GM12878 (cell line): ENCODE measurements around the gene GNPDA2. TPM values are rescaled to one million over a fixed set of nuclear protein-coding genes. Genes with fewer than 3 reads are reported as not detected.
A peak's percentile ranks its signal among the peaks of the same experiment; 100 is the strongest.

Experiments
- BCLAF1 ChIP-seq: fragments of 450-650 bp; IDR thresholded peaks from 2 replicates; pipeline ENCODE4 v1.6.1; 2017; ENCODE audit warnings: antibody characterized with exemption, mild to moderate bottlenecking, moderate library complexity
- BMI1 ChIP-seq: fragments of 450-650 bp; IDR thresholded peaks from 2 replicates; pipeline ENCODE4 v1.6.1; 2016; ENCODE audit warnings: mild to moderate bottlenecking, moderate library complexity, borderline replicate concordance
- CBX5 ChIP-seq: sonication (generic); IDR thresholded peaks from 2 replicates; pipeline ENCODE4 v1.6.1; 2016; ENCODE audit warnings: low read depth, moderate library complexity, mild to moderate bottlenecking, inconsistent platforms
- DPF2 ChIP-seq: fragments of 450-650 bp; IDR thresholded peaks from 2 replicates; pipeline ENCODE4 v1.6.1; 2017; ENCODE audit warnings: mild to moderate bottlenecking
- EED ChIP-seq: sonication (generic); IDR thresholded peaks from 2 replicates; pipeline ENCODE4 v1.6.1; 2016; ENCODE audit warnings: antibody characterized with exemption, low read depth
- HCFC1 ChIP-seq: fragments of 150-350 bp; IDR thresholded peaks from 2 replicates; pipeline ENCODE4 v1.6.1; 2014; ENCODE audit warnings: low read length
- JUND ChIP-seq: IDR thresholded peaks from 2 replicates; pipeline ENCODE4 v1.6.1; 2012; ENCODE audit warnings: low read depth, mild to moderate bottlenecking, low read length, improper control_type of control experiment, moderate library complexity
- KAT2A ChIP-seq: conservative IDR thresholded peaks from 2 replicates; pipeline ENCODE4 v1.6.1; 2011; ENCODE audit warnings: low read depth, low read length; ENCODE audit not compliant: control insufficient read depth
- LARP7 ChIP-seq: fragments of 450-650 bp; IDR thresholded peaks from 2 replicates; pipeline ENCODE4 v1.6.1; 2017; ENCODE audit warnings: mild to moderate bottlenecking
- MEF2A ChIP-seq: IDR thresholded peaks from 2 replicates; pipeline ENCODE4 v1.6.1; 2011; ENCODE audit warnings: low read depth, mild to moderate bottlenecking, low read length, moderate library complexity; ENCODE audit not compliant: insufficient read depth
- MLLT1 ChIP-seq: fragments of 450-650 bp; IDR thresholded peaks from 2 replicates; pipeline ENCODE4 v1.6.1; 2016; ENCODE audit warnings: mild to moderate bottlenecking
- NFYB ChIP-seq: IDR thresholded peaks from 2 replicates; pipeline ENCODE4 v1.6.1; 2011; ENCODE audit warnings: low read depth, mild to moderate bottlenecking, low read length, improper control_type of control experiment, moderate library complexity; ENCODE audit not compliant: insufficient read depth
- POLR2AphosphoS2 ChIP-seq: IDR thresholded peaks from 2 replicates; pipeline ENCODE4 v1.6.1; 2011; ENCODE audit warnings: low read depth, mild to moderate bottlenecking, low read length, improper control_type of control experiment, moderate library complexity
- RCOR1 ChIP-seq: conservative IDR thresholded peaks from 2 replicates; pipeline ENCODE4 v1.6.1; 2012; ENCODE audit warnings: low read depth, low read length, improper control_type of control experiment
- RFX5 ChIP-seq: IDR thresholded peaks from 2 replicates; pipeline ENCODE4 v1.6.1; 2011; ENCODE audit warnings: low read depth, low read length, improper control_type of control experiment
- SMAD1 ChIP-seq: fragments of 450-650 bp; IDR thresholded peaks from 2 replicates; pipeline ENCODE4 v1.6.1; 2018; ENCODE audit warnings: mild to moderate bottlenecking, low read depth; ENCODE audit not compliant: partially characterized antibody
- SMAD5 ChIP-seq: IDR thresholded peaks from 2 replicates; pipeline ENCODE4 v1.6.1; 2016; ENCODE audit warnings: antibody characterized with exemption, low read depth
- SMARCA5 ChIP-seq: fragments of 450-650 bp; IDR thresholded peaks from 2 replicates; pipeline ENCODE4 v1.6.1; 2017; ENCODE audit warnings: mild to moderate bottlenecking
- YBX1 ChIP-seq: fragments of 450-650 bp; IDR thresholded peaks from 2 replicates; pipeline ENCODE4 v1.6.1; 2016; ENCODE audit warnings: antibody characterized with exemption
- ZNF274 ChIP-seq: IDR thresholded peaks from one replicate; pipeline ENCODE4 v1.8.0; 2011; ENCODE audit not compliant: insufficient read length, insufficient read depth
- polyA plus RNA-seq, 11 experiments: library from polyadenylated mRNA; depleted of rRNA in 4 of 11; unstranded in 6 of 11; stranded (reverse) in 5 of 11; fragments of >200 nt; fragmentation: Nextera tagmentation in 4 of 11; fragmentation: Illumina TruSeq in 1 of 11; extraction: Ambion mirVana in 4 of 11; extraction: Trizol in 1 of 11; gene quantifications; 1 replicate in 1 of 11; 2 replicates in 10 of 11; pipeline versions ENCODE4 v1.2.1 to v1.2.3, GENCODE V29; 2011 to 2016; ENCODE audit warnings: inconsistent platforms in 2 of 11, missing spikeins in 2 of 11, low read depth in 1 of 11
- total RNA-seq, 4 experiments: library from RNA; depleted of rRNA in 3 of 4; stranded (reverse); fragments of >200 nt in 3 of 4; fragmentation: Illumina TruSeq in 1 of 4; extraction: Trizol in 1 of 4; gene quantifications; 2 replicates each; pipeline versions ENCODE4 v1.2.1 to v1.2.3, GENCODE V29; 2013 to 2021
- TF ChIP-seq, protein P1 (sequence below): fragments of 450-650 bp; IDR thresholded peaks from 2 replicates; pipeline ENCODE4 v1.6.1; 2018; ENCODE audit warnings: borderline replicate concordance, mild to moderate bottlenecking; ENCODE audit not compliant: partially characterized antibody
- TF ChIP-seq, protein P2 (sequence below): IDR thresholded peaks from 2 replicates; pipeline ENCODE4 v1.6.1; 2012; ENCODE audit warnings: low read depth, low read length, improper control_type of control experiment

Gene GNPDA2
- total and polyA plus RNA-seq, 10 of the 15 experiments (the other 5 are each of a cell fraction or from before 2014, with no cell fraction given), result 16.7 to 45.8 (median 23.8) TPM

DNA sequence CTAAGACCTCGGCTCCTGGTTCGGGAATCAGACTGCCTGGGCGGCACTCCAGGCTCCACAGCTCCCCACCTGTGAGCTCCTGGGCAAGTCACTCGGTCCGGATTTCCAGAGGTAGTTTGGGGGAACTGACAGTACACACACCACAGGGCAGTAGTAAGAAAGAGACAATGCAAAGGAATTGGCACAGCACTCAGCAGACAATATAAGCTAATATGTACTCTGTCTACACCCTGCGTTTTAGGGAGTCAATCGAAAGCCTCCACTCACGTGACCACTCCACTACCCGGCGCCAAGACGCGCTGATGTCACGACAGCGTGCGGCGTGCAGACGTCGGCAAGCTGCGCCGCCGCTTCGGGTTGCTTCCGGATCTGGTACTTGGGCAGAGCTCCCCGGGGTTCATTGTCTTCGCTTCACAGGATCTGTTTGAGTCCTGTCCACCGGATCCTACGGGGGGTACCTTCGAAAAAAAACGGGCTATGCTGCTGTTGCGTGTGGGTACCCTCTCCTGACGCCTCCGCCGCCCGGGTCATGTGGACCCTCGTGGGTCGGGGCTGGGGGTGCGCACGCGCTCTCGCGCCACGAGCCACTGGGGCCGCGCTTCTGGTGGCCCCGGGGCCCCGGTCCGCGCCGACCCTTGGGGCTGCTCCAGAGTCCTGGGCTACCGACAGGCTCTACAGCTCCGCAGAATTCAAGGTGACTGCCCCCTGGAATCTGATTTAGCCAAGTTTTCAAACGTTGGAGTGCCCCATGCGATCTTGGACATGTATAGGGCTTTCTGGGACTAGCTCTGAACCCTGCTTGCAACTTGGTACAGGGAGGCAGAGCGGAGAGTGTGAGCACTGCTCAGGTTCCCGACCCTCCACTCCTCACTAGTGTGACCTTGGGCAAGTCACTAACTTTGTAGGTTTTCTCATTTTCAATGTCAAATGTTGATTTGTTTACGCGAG is 48.0 kb downstream of the GNPDA2 start, which contains the start of gene GUF1 (continued):
- TF ChIP-seq HCFC1, result peak; percentile 60
- TF ChIP-seq, protein P1, sequence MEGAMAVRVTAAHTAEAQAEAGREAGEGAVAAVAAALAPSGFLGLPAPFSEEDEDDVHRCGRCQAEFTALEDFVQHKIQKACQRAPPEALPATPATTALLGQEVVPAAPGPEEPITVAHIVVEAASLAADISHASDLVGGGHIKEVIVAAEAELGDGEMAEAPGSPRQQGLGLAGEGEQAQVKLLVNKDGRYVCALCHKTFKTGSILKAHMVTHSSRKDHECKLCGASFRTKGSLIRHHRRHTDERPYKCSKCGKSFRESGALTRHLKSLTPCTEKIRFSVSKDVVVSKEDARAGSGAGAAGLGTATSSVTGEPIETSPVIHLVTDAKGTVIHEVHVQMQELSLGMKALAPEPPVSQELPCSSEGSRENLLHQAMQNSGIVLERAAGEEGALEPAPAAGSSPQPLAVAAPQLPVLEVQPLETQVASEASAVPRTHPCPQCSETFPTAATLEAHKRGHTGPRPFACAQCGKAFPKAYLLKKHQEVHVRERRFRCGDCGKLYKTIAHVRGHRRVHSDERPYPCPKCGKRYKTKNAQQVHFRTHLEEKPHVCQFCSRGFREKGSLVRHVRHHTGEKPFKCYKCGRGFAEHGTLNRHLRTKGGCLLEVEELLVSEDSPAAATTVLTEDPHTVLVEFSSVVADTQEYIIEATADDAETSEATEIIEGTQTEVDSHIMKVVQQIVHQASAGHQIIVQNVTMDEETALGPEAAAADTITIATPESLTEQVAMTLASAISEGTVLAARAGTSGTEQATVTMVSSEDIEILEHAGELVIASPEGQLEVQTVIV, result no peak
- no peak for TF ChIP-seq ZNF274
- no peak for TF ChIP-seq NFYB
- peak; percentile 68; the same call in 1 of the 2 replicates for TF ChIP-seq LARP7
- no peak for TF ChIP-seq BCLAF1
- TF ChIP-seq KAT2A, result no peak
- no peak for TF ChIP-seq YBX1
- TF ChIP-seq SMAD1, result peak; percentile 23
- peak; percentile 68 for TF ChIP-seq DPF2
- TF ChIP-seq CBX5, result no peak; the same call in 1 of the 2 replicates
- peak; percentile 93 for TF ChIP-seq POLR2AphosphoS2
- TF ChIP-seq SMARCA5, result no peak; the same call in 1 of the 2 replicates
- no peak for TF ChIP-seq JUND
- no peak for TF ChIP-seq MEF2A
- TF ChIP-seq, protein P2, sequence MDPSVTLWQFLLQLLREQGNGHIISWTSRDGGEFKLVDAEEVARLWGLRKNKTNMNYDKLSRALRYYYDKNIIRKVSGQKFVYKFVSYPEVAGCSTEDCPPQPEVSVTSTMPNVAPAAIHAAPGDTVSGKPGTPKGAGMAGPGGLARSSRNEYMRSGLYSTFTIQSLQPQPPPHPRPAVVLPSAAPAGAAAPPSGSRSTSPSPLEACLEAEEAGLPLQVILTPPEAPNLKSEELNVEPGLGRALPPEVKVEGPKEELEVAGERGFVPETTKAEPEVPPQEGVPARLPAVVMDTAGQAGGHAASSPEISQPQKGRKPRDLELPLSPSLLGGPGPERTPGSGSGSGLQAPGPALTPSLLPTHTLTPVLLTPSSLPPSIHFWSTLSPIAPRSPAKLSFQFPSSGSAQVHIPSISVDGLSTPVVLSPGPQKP, result peak; percentile 78
- no peak for TF ChIP-seq RCOR1
- TF ChIP-seq BMI1, result no peak
- TF ChIP-seq MLLT1, result no peak
- TF ChIP-seq EED, result no peak
- no peak for TF ChIP-seq RFX5
- peak; percentile 93 for TF ChIP-seq SMAD5
